MM.1S (cell line): Measurements from ENCODE around the gene TMEM81.

ENCODE experiments used
- DNase-seq: peaks from one replicate; pipeline ENCODE4 v3.0.0-alpha.2; 2015
- H2AFZ ChIP-seq: fragments of 300-600 bp; sonication (generic); 2 replicates; pipeline ENCODE4 v1.6.0; 2016; ENCODE audit warnings: antibody characterized with exemption, low read length
- H3F3A ChIP-seq: fragments of 300-600 bp; sonication (generic); 2 replicates; pipeline ENCODE4 v1.6.1; 2016; ENCODE audit warnings: mild to moderate bottlenecking, antibody characterized with exemption, low read length, moderate library complexity, mixed read lengths; ENCODE audit not compliant: insufficient read depth
- H3K27ac ChIP-seq: fragments of 300-600 bp; sonication (generic); 2 replicates; pipeline ENCODE4 v1.5.1; 2016; ENCODE audit warnings: mild to moderate bottlenecking, low read length
- H3K27me3 ChIP-seq: fragments of 300-600 bp; sonication (generic); replicated peaks from 2 replicates; pipeline ENCODE4 v1.6.0; 2016; ENCODE audit warnings: low read length; ENCODE audit not compliant: insufficient read depth
- H3K36me3 ChIP-seq: fragments of 300-600 bp; sonication (generic); replicated peaks from 2 replicates; pipeline ENCODE4 v1.6.1; 2016; ENCODE audit warnings: mild to moderate bottlenecking, low read length, mixed read lengths; ENCODE audit not compliant: insufficient read depth
- H3K4me1 ChIP-seq: fragments of 300-600 bp; sonication (generic); 2 replicates; pipeline ENCODE4 v1.6.1; 2016; ENCODE audit warnings: low read length, mixed read lengths
- H3K4me2 ChIP-seq: fragments of 300-600 bp; sonication (generic); 2 replicates; pipeline ENCODE4 v1.6.0; 2016; ENCODE audit warnings: low read depth, low read length
- H3K4me3 ChIP-seq: fragments of 300-600 bp; sonication (generic); 2 replicates; pipeline ENCODE4 v1.5.1; 2016; ENCODE audit warnings: low read length, mixed read lengths
- H3K79me2 ChIP-seq: fragments of 300-600 bp; sonication (generic); 2 replicates; pipeline ENCODE4 v1.6.1; 2016; ENCODE audit warnings: mixed run types, low read length, mixed read lengths
- H3K9ac ChIP-seq: fragments of 300-600 bp; sonication (generic); 2 replicates; pipeline ENCODE4 v1.6.1; 2016; ENCODE audit warnings: low read length, mixed read lengths
- H3K9me2 ChIP-seq: fragments of 300-600 bp; sonication (generic); replicated peaks from 2 replicates; pipeline ENCODE4 v1.6.1; 2016; ENCODE audit warnings: mild to moderate bottlenecking, low read length, mixed read lengths; ENCODE audit not compliant: insufficient read depth
- H3K9me3 ChIP-seq: fragments of 300-600 bp; sonication (generic); replicated peaks from 2 replicates; pipeline ENCODE4 v1.6.1; 2016; ENCODE audit warnings: mild to moderate bottlenecking, low read length, mixed read lengths; ENCODE audit not compliant: insufficient read depth
- H4K20me1 ChIP-seq: fragments of 300-600 bp; sonication (generic); 2 replicates; pipeline ENCODE4 v1.6.1; 2016; ENCODE audit warnings: mild to moderate bottlenecking, low read length, moderate library complexity, mixed read lengths; ENCODE audit not compliant: insufficient read depth
- EZH2 ChIP-seq: fragments of 300-600 bp; sonication (generic); optimal IDR thresholded peaks from 2 replicates; pipeline ENCODE3; 2017; ENCODE audit warnings: low read depth, mild to moderate bottlenecking, antibody characterized with exemption, low read length, mixed read lengths
- EZH2phosphoT487 ChIP-seq: fragments of 300-600 bp; sonication (generic); IDR thresholded peaks from 2 replicates; pipeline ENCODE4 v1.6.1; 2018; ENCODE audit warnings: antibody characterized with exemption, low read length
- TF ChIP-seq, protein P1 (sequence below): fragments of 300-600 bp; sonication (generic); IDR thresholded peaks from 2 replicates; pipeline ENCODE4 v1.5.1; 2016; ENCODE audit warnings: antibody characterized with exemption, low read length, mixed read lengths

The TMEM81 gene

DNA sequence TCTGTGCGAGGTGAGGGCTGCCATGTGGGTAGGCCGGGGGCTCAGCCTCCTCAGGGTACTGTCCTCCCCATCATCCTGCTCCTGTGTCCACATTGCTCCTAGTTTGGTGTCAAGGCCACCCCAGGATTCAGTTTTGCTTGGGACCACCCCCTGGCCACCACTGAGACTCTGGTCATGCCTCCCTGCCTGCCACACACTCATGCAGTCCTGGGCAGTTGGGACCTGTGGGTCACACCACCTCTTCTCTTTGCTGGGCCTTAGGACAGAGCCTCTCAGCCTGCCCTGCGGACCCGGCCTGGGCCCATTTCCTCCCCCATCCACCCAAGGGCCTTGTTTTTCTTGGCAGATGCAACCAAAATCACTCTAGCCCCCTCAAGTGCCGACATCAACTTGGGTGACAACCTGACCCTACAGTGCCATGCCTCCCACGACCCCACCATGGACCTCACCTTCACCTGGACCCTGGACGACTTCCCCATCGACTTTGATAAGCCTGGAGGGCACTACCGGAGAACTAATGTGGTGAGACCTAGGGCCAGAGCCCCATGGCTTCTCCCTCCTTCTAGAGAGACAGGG, 19.4 kb downstream of the TMEM81 start:
- Histone ChIP-seq H3K4me3 (no peak overlapping the region), H3K27me3 (peaks cover 4% of the 10 kb centered on the region; the same call in 1 of the 2 replicates)
- no peak for DNase-seq

DNA sequence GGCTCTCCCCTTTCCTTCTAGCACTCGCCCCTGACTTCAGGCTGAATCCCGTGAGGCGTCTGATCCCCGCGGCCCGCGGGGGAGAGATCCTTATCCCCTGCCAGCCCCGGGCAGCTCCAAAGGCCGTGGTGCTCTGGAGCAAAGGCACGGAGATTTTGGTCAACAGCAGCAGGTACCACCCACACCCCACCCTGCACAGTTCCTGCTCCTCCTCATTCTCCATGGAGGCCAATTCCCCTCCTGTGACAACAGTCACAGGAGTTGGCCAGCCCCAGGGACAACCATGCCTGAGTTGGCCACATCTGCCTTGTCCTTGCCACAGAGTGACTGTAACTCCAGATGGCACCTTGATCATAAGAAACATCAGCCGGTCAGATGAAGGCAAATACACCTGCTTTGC, 20.0 kb downstream of the TMEM81 start:
- Histone ChIP-seq H3K36me3 (no peaks in the 10 kb centered on the region), H4K20me1 (no peaks in the 10 kb centered on the region), H3K4me3 (no peak overlapping the region), H2AFZ (no peak overlapping the region), H3K79me2 (no peaks in the 10 kb centered on the region), H3K9me2 (no peaks in the 10 kb centered on the region), H3K9me3 (no peaks in the 10 kb centered on the region), H3K27ac (no peak overlapping the region), H3K27me3 (peaks cover 4% of the 10 kb centered on the region; the same call in 1 of the 2 replicates), H3K9ac (no peak overlapping the region), H3F3A (no peaks in the 10 kb centered on the region), H3K4me2 (no peak overlapping the region), H3K4me1 (no peaks in the 10 kb centered on the region)
- TF ChIP-seq, protein P1, sequence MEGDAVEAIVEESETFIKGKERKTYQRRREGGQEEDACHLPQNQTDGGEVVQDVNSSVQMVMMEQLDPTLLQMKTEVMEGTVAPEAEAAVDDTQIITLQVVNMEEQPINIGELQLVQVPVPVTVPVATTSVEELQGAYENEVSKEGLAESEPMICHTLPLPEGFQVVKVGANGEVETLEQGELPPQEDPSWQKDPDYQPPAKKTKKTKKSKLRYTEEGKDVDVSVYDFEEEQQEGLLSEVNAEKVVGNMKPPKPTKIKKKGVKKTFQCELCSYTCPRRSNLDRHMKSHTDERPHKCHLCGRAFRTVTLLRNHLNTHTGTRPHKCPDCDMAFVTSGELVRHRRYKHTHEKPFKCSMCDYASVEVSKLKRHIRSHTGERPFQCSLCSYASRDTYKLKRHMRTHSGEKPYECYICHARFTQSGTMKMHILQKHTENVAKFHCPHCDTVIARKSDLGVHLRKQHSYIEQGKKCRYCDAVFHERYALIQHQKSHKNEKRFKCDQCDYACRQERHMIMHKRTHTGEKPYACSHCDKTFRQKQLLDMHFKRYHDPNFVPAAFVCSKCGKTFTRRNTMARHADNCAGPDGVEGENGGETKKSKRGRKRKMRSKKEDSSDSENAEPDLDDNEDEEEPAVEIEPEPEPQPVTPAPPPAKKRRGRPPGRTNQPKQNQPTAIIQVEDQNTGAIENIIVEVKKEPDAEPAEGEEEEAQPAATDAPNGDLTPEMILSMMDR: no peak
- no peak for TF ChIP-seq EZH2
- no peak for TF ChIP-seq EZH2phosphoT487
- DNase-seq: no peak

More for the DNA sequence above, 19.4 kb downstream of the TMEM81 start:
- no peaks in the 10 kb centered on the region for H3F3A ChIP-seq
- H3K9ac ChIP-seq: no peak overlapping the region
- no peaks in the 10 kb centered on the region for H3K9me3 ChIP-seq
- no peaks in the 10 kb centered on the region for H4K20me1 ChIP-seq
- no peak overlapping the region for H3K4me2 ChIP-seq
- H3K9me2 ChIP-seq: no peaks in the 10 kb centered on the region
- no peak overlapping the region for H3K27ac ChIP-seq
- H3K4me1 ChIP-seq: no peaks in the 10 kb centered on the region
- H3K79me2 ChIP-seq: no peaks in the 10 kb centered on the region
- TF ChIP-seq EZH2phosphoT487 (no peak), EZH2 (no peak)
- TF ChIP-seq, protein P1: no peak
- H2AFZ ChIP-seq: no peak overlapping the region
- no peaks in the 10 kb centered on the region for H3K36me3 ChIP-seq

DNA sequence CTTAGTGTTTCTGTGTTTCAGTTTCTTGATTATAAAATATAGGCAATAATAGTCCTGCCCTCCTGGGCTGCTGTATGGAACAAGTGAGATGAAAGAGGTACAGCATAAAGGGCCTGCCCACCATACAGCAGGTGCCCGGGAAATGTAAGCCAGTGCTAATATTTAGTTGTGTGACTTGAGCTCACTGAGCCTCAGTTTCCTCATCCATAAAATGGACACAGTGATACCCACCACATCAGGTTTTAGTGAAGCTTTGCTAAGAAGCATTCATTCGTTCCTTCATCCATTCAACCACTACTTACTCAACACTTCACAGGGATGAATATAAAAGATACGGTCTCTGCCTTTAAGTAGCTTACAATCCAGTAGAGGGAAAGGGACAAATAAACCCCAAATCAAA, 21.4 kb downstream of the TMEM81 start:
- Histone ChIP-seq H3K27me3 (peaks cover 9% of the 10 kb centered on the region; the same call in 1 of the 2 replicates), H3K4me2 (no peak overlapping the region), H3K4me3 (no peak overlapping the region), H3K4me1 (no peaks in the 10 kb centered on the region), H3K79me2 (no peaks in the 10 kb centered on the region), H3K9me3 (no peaks in the 10 kb centered on the region), H2AFZ (no peak overlapping the region), H4K20me1 (no peaks in the 10 kb centered on the region), H3F3A (no peaks in the 10 kb centered on the region), H3K27ac (no peak overlapping the region), H3K36me3 (no peaks in the 10 kb centered on the region), H3K9ac (no peak overlapping the region), H3K9me2 (no peaks in the 10 kb centered on the region)
- DNase-seq: no peak
- no peak for TF ChIP-seq EZH2phosphoT487
- TF ChIP-seq, protein P1: no peak
- TF ChIP-seq EZH2: no peak
